T1000 (cell line): ENCODE results near the gene COX7A1.

Source experiments
- DNase-seq: peaks from one replicate; lab custom pipeline; 2025; ENCODE audit warnings: mixed read lengths; lab: John Stamatoyannopoulos, UW

COX7A1 gene

GRCh38 chr19:36111200-36111539 is 41.1 kb downstream of the COX7A1 start:
- no peak for DNase-seq

- DNase-seq = no peak
Measured at GRCh38 chr19:36110487-36111199, 41.6 kb downstream of the COX7A1 start, which contains the start of gene OVOL3. TSS of gene OVOL3 (plus strand) at chr19:36111143. CDS start at chr19:36111203, 60 bp downstream.

GRCh38 chr19:36108684-36109083 is 43.6 kb downstream of the COX7A1 start:
- no peak for DNase-seq

- DNase-seq = no peak
Measured at GRCh38 chr19:36106991-36107390, 45.3 kb downstream of the COX7A1 start.

GRCh38 chr19:36106441-36106840 is 45.8 kb downstream of the COX7A1 start:
- DNase-seq = no peak

GRCh38 chr19:36103842-36104552 is 48.2 kb downstream of the COX7A1 start:
- DNase-seq = no peak

GRCh38 chr19:36103040-36103626 is 49.1 kb downstream of the COX7A1 start:
- DNase-seq = no peak

GRCh38 chr19:36101550-36102327 is 50.5 kb downstream of the COX7A1 start:
- no peak for DNase-seq
